GM12865 (cell line): Measurements from ENCODE around the gene FKBP7.
"Not testable (repeated sequence)": the region's sequence is repeated elsewhere in the genome, so short reads cannot be mapped to it uniquely, and the experiment has no call there.

Source experiments
- DNase-seq: peaks from one replicate; pipeline ENCODE4 v3.0.0; 2010; ENCODE audit warnings: low read depth
- H3K4me3 ChIP-seq: 2 replicates; pipeline ENCODE4 v1.5.1; 2011; ENCODE audit warnings: mild to moderate bottlenecking, low read depth, low read length, control low read depth
- CTCF ChIP-seq: IDR thresholded peaks from 2 replicates; pipeline ENCODE4 v1.5.1; 2011; ENCODE audit warnings: low read length, control low read depth, low read depth, inconsistent platforms; ENCODE audit not compliant: insufficient read depth; ENCODE audit errors: missing control alignments

Gene FKBP7

GRCh38 chr2:178478439-178479274 lies at the start of gene FKBP7:
Gene FKBP7 (minus strand): TSS chr2:178478600. CDS start chr2:178478499, 101 bp downstream.
- DNase-seq: peak; percentile 85
- peak; percentile 83 for TF ChIP-seq CTCF
- peak within 1 kb of the TSS; percentile 88 for H3K4me3 ChIP-seq

DNA sequence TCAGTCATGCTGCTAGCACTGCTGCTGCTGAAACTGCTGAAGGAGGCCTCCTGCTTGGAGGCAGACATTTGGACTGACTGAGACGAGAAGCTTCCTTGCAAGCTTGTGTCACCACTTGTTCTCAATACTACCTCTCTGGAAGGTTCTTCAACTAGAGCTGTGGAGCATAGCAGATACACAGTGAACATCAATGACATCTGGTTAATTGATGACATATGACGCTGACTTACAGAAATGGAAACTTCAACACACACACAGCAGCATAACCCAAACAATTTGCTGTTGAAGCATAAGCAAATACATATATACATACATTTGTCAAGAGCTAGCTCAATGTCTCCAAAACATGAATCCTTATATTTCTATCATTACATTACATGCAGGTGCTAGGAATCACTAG lies 49.2 kb upstream of the FKBP7 start:
- no peak for TF ChIP-seq CTCF
- H3K4me3 ChIP-seq: no peak overlapping the region

GRCh38 chr2:178526256-178526655 lies 47.9 kb upstream of the FKBP7 start:
- H3K4me3 ChIP-seq: no peak overlapping the region
- no peak for DNase-seq
- TF ChIP-seq CTCF: no peak

More for the DNA sequence above, 49.2 kb upstream of the FKBP7 start:
- DNase-seq: no peak

GRCh38 chr2:178525460-178525859 lies 47.1 kb upstream of the FKBP7 start:
- H3K4me3 ChIP-seq, DNase-seq: not testable (repeated sequence)

DNA sequence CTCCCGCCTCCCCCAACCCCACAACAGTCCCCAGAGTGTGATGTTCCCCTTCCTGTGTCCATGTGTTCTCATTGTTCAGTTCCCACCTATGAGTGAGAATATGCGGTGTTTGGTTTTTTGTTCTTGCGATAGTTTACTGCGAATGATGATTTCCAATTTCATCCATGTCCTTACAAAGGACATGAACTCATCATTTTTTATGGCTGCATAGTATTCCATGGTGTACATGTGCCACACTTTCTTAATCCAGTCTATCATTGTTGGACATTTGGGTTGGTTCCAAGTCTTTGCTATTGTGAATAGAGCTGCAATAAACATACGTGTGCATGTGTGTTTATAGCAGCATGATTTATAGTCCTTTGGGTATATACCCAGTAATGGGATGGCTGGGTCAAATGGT lies 46.6 kb upstream of the FKBP7 start:
- DNase-seq, H3K4me3 ChIP-seq: not testable (repeated sequence)

GRCh38 chr2:178523596-178524134 lies 45.3 kb upstream of the FKBP7 start:
- no peak for DNase-seq
- H3K4me3 ChIP-seq: peak overlapping the region; percentile 94
- TF ChIP-seq CTCF: no peak

DNA sequence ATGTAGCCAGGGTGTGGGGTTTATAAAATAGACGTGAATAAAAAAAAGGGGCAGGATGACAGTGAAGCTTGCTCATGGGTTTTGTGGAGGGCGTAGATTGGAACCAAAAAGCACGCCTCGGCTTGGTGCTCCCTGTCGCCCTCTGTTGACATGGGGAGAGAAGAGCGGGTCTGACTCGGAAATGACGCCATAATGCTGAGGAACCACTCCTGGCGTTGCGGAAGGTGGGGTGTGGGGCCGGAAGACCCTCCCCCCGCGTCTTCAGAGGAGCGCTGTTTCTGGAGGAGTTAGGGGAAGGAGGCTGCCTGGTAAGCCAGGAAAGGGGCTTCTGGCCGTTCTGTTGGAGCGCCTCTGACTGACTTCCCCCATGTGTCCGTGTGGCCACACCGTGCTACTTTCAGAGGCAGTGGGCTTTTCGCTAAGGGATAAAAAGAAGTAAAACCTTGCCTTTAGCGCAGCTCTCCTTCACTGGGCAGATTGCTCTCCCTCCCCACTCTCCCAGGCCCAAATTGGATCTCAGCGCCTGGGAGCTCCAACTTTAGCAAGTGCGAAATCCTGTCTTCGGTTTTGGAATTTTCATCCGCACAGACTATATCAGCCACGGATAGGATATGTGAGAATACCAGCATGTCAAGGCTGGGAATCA lies 44.7 kb upstream of the FKBP7 start:
- H3K4me3 ChIP-seq: peak overlapping the region; percentile 94
- DNase-seq: peak; percentile 89
- TF ChIP-seq CTCF: peak; percentile 91
